ENCODE measurements around the gene CADM1. TPM values are rescaled to one million over a fixed set of nuclear protein-coding genes. Genes with fewer than 3 reads are reported as not detected.

The CADM1 gene
- total RNA-seq, 1 experiment from 2014 or later = 0.79 TPM

DNA sequence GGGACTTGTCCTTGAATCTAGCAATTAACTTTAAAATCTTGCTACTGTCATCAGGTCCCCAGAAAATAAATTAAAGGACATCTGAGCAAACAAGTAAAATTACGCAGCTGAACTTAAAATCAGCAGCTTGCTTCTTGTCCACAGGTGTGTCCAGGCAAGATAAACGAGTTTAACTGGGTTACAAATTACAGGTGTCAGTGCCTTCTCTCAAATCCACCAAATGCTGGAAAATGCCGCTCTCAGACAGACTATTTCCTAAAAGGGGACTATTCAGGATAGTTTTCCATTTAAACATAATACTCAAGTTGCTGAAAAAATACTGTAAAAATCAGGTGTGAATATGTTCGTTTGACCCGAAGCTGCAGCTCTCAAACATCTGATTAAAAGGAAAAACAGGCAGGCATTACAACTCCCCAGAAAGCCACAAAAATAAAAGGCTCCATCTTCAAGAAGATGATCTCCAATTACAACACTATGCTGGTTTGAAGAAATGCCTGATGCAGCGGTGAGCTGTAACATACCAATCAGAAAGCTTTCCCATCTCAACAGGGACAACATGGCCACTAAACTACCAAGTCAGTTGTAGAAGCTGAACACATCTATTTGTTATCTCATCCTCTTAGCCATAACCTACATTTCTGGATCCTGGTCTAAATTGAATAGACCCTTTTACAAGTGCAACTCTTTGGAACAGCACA, 82.1 kb downstream of the CADM1 start:
- no peaks in the 10 kb centered on the region for H3K36me3 ChIP-seq (ENCODE audit: control insufficient read depth in 1 of 2, insufficient read depth in 2 of 2, low read length in 2 of 2)
- no peak overlapping the region for H3K4me3 ChIP-seq (replicated peaks in 1 of 2; ENCODE audit: low read depth in 1 of 2, low read length in 2 of 2)
- H3K79me2 ChIP-seq (ENCODE audit: insufficient read depth, low read length) = no peaks in the 10 kb centered on the region
- no peak for TF ChIP-seq ZNF274 (IDR thresholded peaks at IDR 0.05; ENCODE audit: low read depth, low read length)
- no peak for TF ChIP-seq RAD21 (IDR thresholded peaks at IDR 0.05; ENCODE audit: low read depth)
- TF ChIP-seq, protein P1, sequence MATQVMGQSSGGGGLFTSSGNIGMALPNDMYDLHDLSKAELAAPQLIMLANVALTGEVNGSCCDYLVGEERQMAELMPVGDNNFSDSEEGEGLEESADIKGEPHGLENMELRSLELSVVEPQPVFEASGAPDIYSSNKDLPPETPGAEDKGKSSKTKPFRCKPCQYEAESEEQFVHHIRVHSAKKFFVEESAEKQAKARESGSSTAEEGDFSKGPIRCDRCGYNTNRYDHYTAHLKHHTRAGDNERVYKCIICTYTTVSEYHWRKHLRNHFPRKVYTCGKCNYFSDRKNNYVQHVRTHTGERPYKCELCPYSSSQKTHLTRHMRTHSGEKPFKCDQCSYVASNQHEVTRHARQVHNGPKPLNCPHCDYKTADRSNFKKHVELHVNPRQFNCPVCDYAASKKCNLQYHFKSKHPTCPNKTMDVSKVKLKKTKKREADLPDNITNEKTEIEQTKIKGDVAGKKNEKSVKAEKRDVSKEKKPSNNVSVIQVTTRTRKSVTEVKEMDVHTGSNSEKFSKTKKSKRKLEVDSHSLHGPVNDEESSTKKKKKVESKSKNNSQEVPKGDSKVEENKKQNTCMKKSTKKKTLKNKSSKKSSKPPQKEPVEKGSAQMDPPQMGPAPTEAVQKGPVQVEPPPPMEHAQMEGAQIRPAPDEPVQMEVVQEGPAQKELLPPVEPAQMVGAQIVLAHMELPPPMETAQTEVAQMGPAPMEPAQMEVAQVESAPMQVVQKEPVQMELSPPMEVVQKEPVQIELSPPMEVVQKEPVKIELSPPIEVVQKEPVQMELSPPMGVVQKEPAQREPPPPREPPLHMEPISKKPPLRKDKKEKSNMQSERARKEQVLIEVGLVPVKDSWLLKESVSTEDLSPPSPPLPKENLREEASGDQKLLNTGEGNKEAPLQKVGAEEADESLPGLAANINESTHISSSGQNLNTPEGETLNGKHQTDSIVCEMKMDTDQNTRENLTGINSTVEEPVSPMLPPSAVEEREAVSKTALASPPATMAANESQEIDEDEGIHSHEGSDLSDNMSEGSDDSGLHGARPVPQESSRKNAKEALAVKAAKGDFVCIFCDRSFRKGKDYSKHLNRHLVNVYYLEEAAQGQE (IDR thresholded peaks at IDR 0.05; ENCODE audit: low read depth) = no peak
- no peak for TF ChIP-seq YY1 (IDR thresholded peaks at IDR 0.05; ENCODE audit: extremely low read depth, insufficient replicate concordance, low read depth, low read length)
- TF ChIP-seq SIN3A (IDR thresholded peaks at IDR 0.05; ENCODE audit: low read depth) = no peak
- TF ChIP-seq, protein P2, sequence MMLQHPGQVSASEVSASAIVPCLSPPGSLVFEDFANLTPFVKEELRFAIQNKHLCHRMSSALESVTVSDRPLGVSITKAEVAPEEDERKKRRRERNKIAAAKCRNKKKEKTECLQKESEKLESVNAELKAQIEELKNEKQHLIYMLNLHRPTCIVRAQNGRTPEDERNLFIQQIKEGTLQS (IDR thresholded peaks at IDR 0.05) = no peak
- TF ChIP-seq CEBPB (IDR thresholded peaks at IDR 0.05; ENCODE audit: low read depth) = no peak
- TF ChIP-seq EZH2 (IDR thresholded peaks at IDR 0.05) = no peak
- no peak for TF ChIP-seq POLR2A (IDR thresholded peaks at IDR 0.05; ENCODE audit: borderline replicate concordance, extremely low read depth, insufficient read depth, insufficient read length)
- no peak for TF ChIP-seq EGR1 (IDR thresholded peaks at IDR 0.05; ENCODE audit: low read depth)
- TF ChIP-seq ELF1 (IDR thresholded peaks at IDR 0.05; ENCODE audit: borderline replicate concordance, low read depth) = no peak
- no peak for TF ChIP-seq SRF (IDR thresholded peaks at IDR 0.05; ENCODE audit: low read depth)
- TF ChIP-seq SP1 (IDR thresholded peaks at IDR 0.05; ENCODE audit: low read depth) = no peak
- no peak for TF ChIP-seq FOSL1 (IDR thresholded peaks at IDR 0.05; ENCODE audit: low read depth)
- TF ChIP-seq, protein P3, sequence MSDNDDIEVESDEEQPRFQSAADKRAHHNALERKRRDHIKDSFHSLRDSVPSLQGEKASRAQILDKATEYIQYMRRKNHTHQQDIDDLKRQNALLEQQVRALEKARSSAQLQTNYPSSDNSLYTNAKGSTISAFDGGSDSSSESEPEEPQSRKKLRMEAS (IDR thresholded peaks at IDR 0.05) = no peak
- no peak for TF ChIP-seq JUND (IDR thresholded peaks at IDR 0.05)
- TF ChIP-seq, protein P4, sequence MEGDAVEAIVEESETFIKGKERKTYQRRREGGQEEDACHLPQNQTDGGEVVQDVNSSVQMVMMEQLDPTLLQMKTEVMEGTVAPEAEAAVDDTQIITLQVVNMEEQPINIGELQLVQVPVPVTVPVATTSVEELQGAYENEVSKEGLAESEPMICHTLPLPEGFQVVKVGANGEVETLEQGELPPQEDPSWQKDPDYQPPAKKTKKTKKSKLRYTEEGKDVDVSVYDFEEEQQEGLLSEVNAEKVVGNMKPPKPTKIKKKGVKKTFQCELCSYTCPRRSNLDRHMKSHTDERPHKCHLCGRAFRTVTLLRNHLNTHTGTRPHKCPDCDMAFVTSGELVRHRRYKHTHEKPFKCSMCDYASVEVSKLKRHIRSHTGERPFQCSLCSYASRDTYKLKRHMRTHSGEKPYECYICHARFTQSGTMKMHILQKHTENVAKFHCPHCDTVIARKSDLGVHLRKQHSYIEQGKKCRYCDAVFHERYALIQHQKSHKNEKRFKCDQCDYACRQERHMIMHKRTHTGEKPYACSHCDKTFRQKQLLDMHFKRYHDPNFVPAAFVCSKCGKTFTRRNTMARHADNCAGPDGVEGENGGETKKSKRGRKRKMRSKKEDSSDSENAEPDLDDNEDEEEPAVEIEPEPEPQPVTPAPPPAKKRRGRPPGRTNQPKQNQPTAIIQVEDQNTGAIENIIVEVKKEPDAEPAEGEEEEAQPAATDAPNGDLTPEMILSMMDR (IDR thresholded peaks at IDR 0.05 in 2 of 3, conservative IDR thresholded peaks at IDR 0.05 in 1 of 3; ENCODE audit: borderline replicate concordance in 1 of 3, insufficient read depth in 1 of 3, low read depth in 2 of 3, low read length in 2 of 3) = no peak
- no peak for TF ChIP-seq CBX3 (IDR thresholded peaks at IDR 0.05; ENCODE audit: low read depth)
- no peak for TF ChIP-seq EZH2phosphoT487 (IDR thresholded peaks at IDR 0.05; ENCODE audit: borderline replicate concordance)
- no peak for TF ChIP-seq ZFX (IDR thresholded peaks at IDR 0.05)
- H3K4me2 ChIP-seq (ENCODE audit: low read length) = no peak overlapping the region
- no peak overlapping the region for H2AFZ ChIP-seq (ENCODE audit: low read depth, low read length, poor library complexity, severe bottlenecking)
- H3K9me3 ChIP-seq (ENCODE audit: control insufficient read depth in 1 of 2, insufficient read depth in 1 of 2, low read depth in 1 of 2, low read length in 2 of 2) = peaks cover 0 to 14% of the 10 kb centered on the region in 2 experiments; a peak in 2 of 4 replicates
- H4K20me1 ChIP-seq (ENCODE audit: insufficient read depth) = no peaks in the 10 kb centered on the region
- no peak overlapping the region for H3K9ac ChIP-seq (ENCODE audit: low read length)
- ChIA-PET CTCF (no interaction called here), POLR2A (no interaction called here), RAD21 (ENCODE audit: low non-redundant PET in 1 of 2, low total read pairs in 2 of 2, uncharacterized antibody in 2 of 2, unreplicated experiment in 2 of 2) (no interaction called here)
- ATAC-seq (no peak), DNase-seq (ENCODE audit: low read depth, low spot score) (no peak)
- no peaks in the 10 kb centered on the region for H3K9me2 ChIP-seq (ENCODE audit: insufficient read depth)
- intact Hi-C loops (cut with micrococcal nuclease) = no loop called here
- H3K27ac ChIP-seq (ENCODE audit: low read depth, low read length) = no peak overlapping the region
- H3K4me1 ChIP-seq (ENCODE audit: control insufficient read depth in 1 of 2, insufficient read depth in 2 of 2, low read length in 2 of 2) = no peaks in the 10 kb centered on the region
- BruUV-seq (replicated peaks) = no TSS peak
- H3K27me3 ChIP-seq (ENCODE audit: insufficient read depth, low read length) = no peaks in the 10 kb centered on the region

Measured in HCT116 (cell line).